ENCODE results near the gene KLF2. TPM values are rescaled to one million over a fixed set of nuclear protein-coding genes. Genes with fewer than 3 reads are reported as not detected.

Gene KLF2
- total RNA-seq, 4 donors from 2014 or later = 64.9 to 74.1 (median 68.5) TPM

DNA sequence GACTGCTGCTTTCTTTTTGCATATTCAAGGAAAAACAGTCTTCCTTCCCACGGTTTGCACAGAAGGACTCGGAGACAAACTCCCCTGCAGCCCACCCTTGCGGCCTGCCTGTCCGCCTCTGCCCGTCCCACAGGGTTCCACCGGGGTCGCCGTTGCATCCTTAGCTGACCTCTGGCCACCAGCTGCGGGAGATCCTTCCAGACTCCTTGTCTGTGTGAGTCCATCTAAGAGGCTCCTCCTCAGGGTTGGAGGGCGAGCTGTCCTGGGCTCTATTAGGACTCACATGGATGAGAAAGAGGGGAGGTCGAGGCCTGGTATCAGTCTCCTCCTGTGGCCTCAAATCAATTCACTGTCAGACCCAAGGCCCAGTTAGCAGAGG lies 39.2 kb downstream of the KLF2 start:
- no peak for DNase-seq (ENCODE audit: extremely low spot score)
- Histone ChIP-seq H3K36me3 (peaks cover 0 to 24% (median 11%) of the 10 kb centered on the region in 4 donors), H3K4me3 (no peak overlapping the region), H3K27ac (replicated peaks in 1 of 4) (no peak overlapping the region), H3K9me3 (no peaks in the 10 kb centered on the region), H3K27me3 (no peaks in the 10 kb centered on the region), H3K4me1 (peaks cover 3 to 27% (median 7%) of the 10 kb centered on the region in 4 donors)
- no peak for TF ChIP-seq POLR2AphosphoS5 (IDR thresholded peaks at IDR 0.05)
- TF ChIP-seq POLR2A (IDR thresholded peaks at IDR 0.05; ENCODE audit: low read depth) = no peak
- TF ChIP-seq EP300 (IDR thresholded peaks at IDR 0.05) = no peak
- TF ChIP-seq, protein P1, sequence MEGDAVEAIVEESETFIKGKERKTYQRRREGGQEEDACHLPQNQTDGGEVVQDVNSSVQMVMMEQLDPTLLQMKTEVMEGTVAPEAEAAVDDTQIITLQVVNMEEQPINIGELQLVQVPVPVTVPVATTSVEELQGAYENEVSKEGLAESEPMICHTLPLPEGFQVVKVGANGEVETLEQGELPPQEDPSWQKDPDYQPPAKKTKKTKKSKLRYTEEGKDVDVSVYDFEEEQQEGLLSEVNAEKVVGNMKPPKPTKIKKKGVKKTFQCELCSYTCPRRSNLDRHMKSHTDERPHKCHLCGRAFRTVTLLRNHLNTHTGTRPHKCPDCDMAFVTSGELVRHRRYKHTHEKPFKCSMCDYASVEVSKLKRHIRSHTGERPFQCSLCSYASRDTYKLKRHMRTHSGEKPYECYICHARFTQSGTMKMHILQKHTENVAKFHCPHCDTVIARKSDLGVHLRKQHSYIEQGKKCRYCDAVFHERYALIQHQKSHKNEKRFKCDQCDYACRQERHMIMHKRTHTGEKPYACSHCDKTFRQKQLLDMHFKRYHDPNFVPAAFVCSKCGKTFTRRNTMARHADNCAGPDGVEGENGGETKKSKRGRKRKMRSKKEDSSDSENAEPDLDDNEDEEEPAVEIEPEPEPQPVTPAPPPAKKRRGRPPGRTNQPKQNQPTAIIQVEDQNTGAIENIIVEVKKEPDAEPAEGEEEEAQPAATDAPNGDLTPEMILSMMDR (IDR thresholded peaks at IDR 0.05) = no peak
- 73% methylated on average over 11 of the region's 11 CpGs for WGBS
- intact Hi-C loops (cut with DNase I) = no loop called here

- Histone ChIP-seq H3K27ac (replicated peaks in 1 of 4) (no peak overlapping the region), H3K27me3 (no peaks in the 10 kb centered on the region), H3K9me3 (no peaks in the 10 kb centered on the region), H3K4me1 (peaks cover 3 to 27% (median 8%) of the 10 kb centered on the region in 4 donors), H3K36me3 (peaks cover 0 to 24% (median 11%) of the 10 kb centered on the region in 4 donors), H3K4me3 (no peak overlapping the region)
- DNase-seq (ENCODE audit: extremely low spot score) = no peak
- 95% methylated on average over 22 of the region's 22 CpGs for WGBS
- TF ChIP-seq POLR2AphosphoS5 (IDR thresholded peaks at IDR 0.05) = no peak
- TF ChIP-seq, protein P1 (IDR thresholded peaks at IDR 0.05) = no peak
- TF ChIP-seq EP300 (IDR thresholded peaks at IDR 0.05) = no peak
- no peak for TF ChIP-seq POLR2A (IDR thresholded peaks at IDR 0.05; ENCODE audit: low read depth)
- intact Hi-C loops (cut with DNase I) = no loop called here
Observed at GRCh38 chr19:16364231-16364865, 39.7 kb downstream of the KLF2 start.

DNA sequence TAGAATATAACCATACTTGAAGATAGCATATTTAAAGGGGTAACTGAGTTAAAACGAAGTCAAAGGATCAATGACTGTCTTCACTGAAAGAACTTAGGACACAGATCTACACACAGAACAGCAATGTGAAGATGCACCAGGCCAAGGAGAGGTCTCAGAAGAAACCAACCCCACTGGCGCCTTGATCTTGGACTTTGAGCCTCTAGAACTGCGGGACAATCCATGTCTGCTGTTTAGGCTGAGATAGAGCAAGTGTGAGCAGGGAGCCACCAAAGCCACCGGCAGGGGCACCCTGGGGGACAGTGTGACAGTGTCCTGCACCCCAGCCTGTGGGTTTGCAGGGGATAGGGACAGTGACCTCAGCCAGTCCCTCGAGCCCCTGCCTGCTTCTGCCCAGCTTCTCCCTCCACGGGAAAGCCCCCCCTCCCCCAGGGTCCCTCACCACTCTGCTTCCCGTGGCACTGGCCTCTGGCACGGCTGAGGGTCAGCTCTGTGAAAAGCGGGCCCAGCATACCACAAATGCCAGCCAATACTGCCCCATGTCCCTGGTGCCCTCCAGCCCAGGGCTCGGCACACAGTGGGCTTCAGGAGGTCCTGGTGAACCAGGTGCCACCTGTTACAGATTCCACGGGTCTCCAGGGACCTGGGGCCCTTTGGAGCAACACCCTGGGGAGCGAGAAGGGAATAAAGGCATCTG lies 40.8 kb downstream of the KLF2 start:
- no peaks in the 10 kb centered on the region for H3K9me3 ChIP-seq
- 97% methylated on average over 7 of the region's 12 CpGs for WGBS
- H3K27me3 ChIP-seq = no peaks in the 10 kb centered on the region
- H3K27ac ChIP-seq (replicated peaks in 1 of 4) = no peak overlapping the region
- H3K4me3 ChIP-seq = no peak overlapping the region
- TF ChIP-seq EP300 (IDR thresholded peaks at IDR 0.05) (no peak), POLR2A (IDR thresholded peaks at IDR 0.05; ENCODE audit: low read depth) (no peak), POLR2AphosphoS5 (IDR thresholded peaks at IDR 0.05) (no peak)
- TF ChIP-seq, protein P1 (IDR thresholded peaks at IDR 0.05) = no peak
- H3K36me3 ChIP-seq = peaks cover 0 to 21% (median 11%) of the 10 kb centered on the region in 4 donors
- intact Hi-C loops (cut with DNase I) = no loop called here
- DNase-seq (ENCODE audit: extremely low spot score) = no peak
- peaks cover 5 to 33% (median 13%) of the 10 kb centered on the region in 4 donors for H3K4me1 ChIP-seq

DNA sequence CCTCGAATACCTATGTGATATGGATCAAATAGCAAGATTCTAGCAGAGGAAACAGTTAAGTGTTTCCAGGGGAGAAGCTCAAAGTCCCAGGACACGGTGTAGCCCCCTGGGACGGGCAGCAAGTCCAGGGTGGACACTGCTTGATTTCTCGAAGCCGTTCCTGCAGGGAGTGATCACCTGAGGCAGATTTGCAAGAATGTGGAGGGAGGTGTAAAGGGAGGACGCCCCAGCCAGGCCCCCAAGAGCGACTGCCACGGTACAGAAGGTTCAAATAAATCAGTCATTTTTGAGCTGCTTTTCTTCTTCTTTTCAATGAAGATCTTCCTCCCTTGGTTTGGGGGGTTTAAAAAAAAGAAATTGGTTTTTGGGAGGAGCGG lies 41.4 kb downstream of the KLF2 start:
- Histone ChIP-seq H3K36me3 (peaks cover 0 to 23% (median 12%) of the 10 kb centered on the region in 4 donors), H3K27me3 (no peaks in the 10 kb centered on the region), H3K4me1 (peaks cover 11 to 35% (median 18%) of the 10 kb centered on the region in 4 donors), H3K4me3 (no peak overlapping the region), H3K9me3 (no peaks in the 10 kb centered on the region), H3K27ac (replicated peaks in 1 of 4) (no peak overlapping the region)
- TF ChIP-seq EP300 (IDR thresholded peaks at IDR 0.05) = no peak
- TF ChIP-seq POLR2AphosphoS5 (IDR thresholded peaks at IDR 0.05) = no peak
- TF ChIP-seq, protein P1 (IDR thresholded peaks at IDR 0.05) = no peak
- TF ChIP-seq POLR2A (IDR thresholded peaks at IDR 0.05; ENCODE audit: low read depth) = no peak
- 79% methylated on average over 9 of the region's 9 CpGs for WGBS
- intact Hi-C loops (cut with DNase I) = no loop called here
- no peak for DNase-seq (ENCODE audit: extremely low spot score)
